NT2/D1 (cell line): Measurements from ENCODE around the gene AKAP8L.
"Not testable (repeated sequence)": the region's sequence is repeated elsewhere in the genome, so short reads cannot be mapped to it uniquely, and the experiment has no call there.

Experiments used
- YY1 ChIP-seq: IDR thresholded peaks from 2 replicates; pipeline ENCODE4 v1.6.1; 2011; ENCODE audit not compliant: insufficient read length, insufficient read depth
- ZNF274 ChIP-seq: IDR thresholded peaks from 2 replicates; pipeline ENCODE4 v1.6.1; 2011; ENCODE audit warnings: mild to moderate bottlenecking, low read depth, low read length

DNA sequence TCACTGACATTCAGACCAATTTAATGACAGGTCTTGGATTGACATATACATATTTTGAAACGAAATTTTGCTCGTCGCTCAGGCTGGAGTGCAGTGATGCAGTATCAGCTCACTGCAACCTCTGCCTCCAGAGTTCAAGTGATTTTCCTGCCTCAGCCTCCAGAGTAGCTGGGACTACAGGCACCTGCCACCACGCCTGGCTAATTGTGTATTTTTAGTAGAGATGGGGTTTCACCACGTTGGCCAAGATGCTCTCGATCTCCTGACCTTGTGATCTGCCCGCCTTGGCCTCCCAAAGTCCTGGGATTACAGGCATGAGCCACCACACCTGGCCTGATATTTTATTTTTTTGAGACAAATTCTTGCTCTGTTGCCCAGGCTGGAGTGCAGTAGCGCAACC lies 66.3 kb downstream of the AKAP8L start:
- TF ChIP-seq YY1, ZNF274: not testable (repeated sequence)
